ENCODE results near the gene SLC1A4.

DNA sequence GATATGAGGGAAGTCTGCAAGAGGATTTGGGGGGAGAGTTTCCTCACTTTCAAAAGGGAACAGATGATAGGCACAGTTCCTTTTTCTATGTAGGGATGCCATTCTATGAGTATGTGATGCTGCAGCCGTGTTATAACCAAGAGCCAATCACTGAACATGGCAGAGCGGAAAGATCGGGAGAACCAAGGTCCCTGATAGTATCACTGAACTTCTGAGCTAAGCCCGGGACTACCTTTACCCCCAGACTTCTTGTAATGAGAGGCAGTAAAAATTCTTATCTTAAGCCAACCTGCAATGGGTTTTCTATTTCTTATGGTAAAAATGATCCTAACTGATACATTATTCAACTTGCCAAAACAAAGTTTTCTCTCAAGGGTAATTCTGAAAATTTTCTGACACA is 21.6 kb upstream of the SLC1A4 start:
- TF ChIP-seq POLR2A (IDR thresholded peaks at IDR 0.05) = no peak
- TF ChIP-seq, protein P1, sequence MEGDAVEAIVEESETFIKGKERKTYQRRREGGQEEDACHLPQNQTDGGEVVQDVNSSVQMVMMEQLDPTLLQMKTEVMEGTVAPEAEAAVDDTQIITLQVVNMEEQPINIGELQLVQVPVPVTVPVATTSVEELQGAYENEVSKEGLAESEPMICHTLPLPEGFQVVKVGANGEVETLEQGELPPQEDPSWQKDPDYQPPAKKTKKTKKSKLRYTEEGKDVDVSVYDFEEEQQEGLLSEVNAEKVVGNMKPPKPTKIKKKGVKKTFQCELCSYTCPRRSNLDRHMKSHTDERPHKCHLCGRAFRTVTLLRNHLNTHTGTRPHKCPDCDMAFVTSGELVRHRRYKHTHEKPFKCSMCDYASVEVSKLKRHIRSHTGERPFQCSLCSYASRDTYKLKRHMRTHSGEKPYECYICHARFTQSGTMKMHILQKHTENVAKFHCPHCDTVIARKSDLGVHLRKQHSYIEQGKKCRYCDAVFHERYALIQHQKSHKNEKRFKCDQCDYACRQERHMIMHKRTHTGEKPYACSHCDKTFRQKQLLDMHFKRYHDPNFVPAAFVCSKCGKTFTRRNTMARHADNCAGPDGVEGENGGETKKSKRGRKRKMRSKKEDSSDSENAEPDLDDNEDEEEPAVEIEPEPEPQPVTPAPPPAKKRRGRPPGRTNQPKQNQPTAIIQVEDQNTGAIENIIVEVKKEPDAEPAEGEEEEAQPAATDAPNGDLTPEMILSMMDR (IDR thresholded peaks at IDR 0.05) = no peak

Data from prostate gland (tissue), 2 donors.